Measurements from ENCODE around the gene OR6C3. TPM values are rescaled to one million over a fixed set of nuclear protein-coding genes. Genes with fewer than 3 reads are reported as not detected.

Gene OR6C3
- not detected in 2 replicates for total RNA-seq

GRCh38 chr12:55330446-55330845 is at the start of gene OR6C3:
Gene OR6C3 (plus strand): TSS chr12:55330746. CDS start chr12:55331701, 955 bp downstream.

DNA sequence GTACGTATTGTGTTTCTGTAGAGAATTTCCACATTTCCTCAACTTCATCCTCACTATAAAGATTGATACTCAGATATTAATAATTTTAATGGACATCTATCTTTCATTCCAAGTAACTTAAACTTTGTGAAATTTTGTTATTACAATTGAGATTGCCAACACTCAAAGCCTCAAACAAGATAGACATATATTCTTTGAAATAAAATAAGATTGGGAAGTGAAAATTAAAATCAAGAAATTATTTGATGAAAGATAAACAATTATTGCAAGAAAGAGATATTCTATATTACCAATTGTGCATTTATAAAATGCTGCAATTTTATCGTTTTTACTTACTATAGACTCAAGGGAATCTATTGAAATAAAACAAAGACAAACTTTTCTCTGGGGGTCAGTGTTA is 34.1 kb upstream of the OR6C3 start, which contains the start of gene OR6C6:
Gene OR6C6 (minus strand): TSS at position 101 of the 400 bp plus-strand sequence. CDS start 1,337 bp downstream, outside the sequence.

DNA sequence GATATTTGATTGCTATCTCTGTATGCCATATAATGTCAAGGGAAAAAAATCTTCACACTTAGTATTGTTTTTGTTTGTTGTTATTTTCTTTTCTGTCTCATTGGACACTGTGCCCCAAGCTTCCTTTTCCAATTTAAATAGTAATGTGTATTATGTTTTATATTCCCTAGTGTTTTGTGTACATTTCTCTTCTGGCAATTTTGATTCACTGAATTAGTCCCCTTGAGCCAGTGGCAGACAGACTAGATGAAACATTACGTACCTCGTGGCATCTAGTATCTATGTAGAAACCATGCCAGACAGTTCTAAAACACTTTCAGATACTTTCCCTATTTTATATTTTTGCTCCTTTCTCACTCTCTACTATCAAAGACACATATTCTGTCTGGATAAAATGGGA is 16.5 kb upstream of the OR6C3 start, which contains the start of gene OR6C1:
Gene OR6C1 (plus strand): TSS at position 301 of the 400 bp plus-strand sequence. CDS start 6,257 bp downstream, outside the sequence.

GRCh38 chr12:55362675-55363074 is 32.1 kb downstream of the OR6C3 start, which contains the start of gene OR6C75:
Gene OR6C75 (plus strand): TSS chr12:55362975. CDS start chr12:55365111, 2,136 bp downstream.

Other genes starting within 250 kb of the OR6C3 start
- gene OR9K2, start 204.3 kb upstream of the OR6C3 start, total RNA-seq, result not detected in 2 replicates
- not detected in 2 replicates for gene OR10A7, start 109.7 kb upstream of the OR6C3 start, total RNA-seq
- gene OR6C74, start 86.1 kb upstream of the OR6C3 start, total RNA-seq, result not detected in 2 replicates
- gene OR6C6, start 34.2 kb upstream of the OR6C3 start, total RNA-seq, result not detected in 2 replicates
- not detected in 2 replicates for gene OR6C1, start 16.4 kb upstream of the OR6C3 start, total RNA-seq
- gene OR6C75, start 32.2 kb downstream of the OR6C3 start, total RNA-seq, result not detected in 2 replicates
- not detected in 2 replicates for gene OR6C65, start 69.8 kb downstream of the OR6C3 start, total RNA-seq
- gene OR6C76, start 95.5 kb downstream of the OR6C3 start, total RNA-seq, result not detected in 2 replicates
- not detected in 2 replicates for gene OR6C2, start 113.3 kb downstream of the OR6C3 start, total RNA-seq
- not detected in 2 replicates for gene OR6C70, start 139.4 kb downstream of the OR6C3 start, total RNA-seq
- not detected in 2 replicates for gene OR6C68, start 161.6 kb downstream of the OR6C3 start, total RNA-seq
- not detected in 2 replicates for gene OR6C4, start 218.9 kb downstream of the OR6C3 start, total RNA-seq
- gene OR2AP1, start 241.7 kb downstream of the OR6C3 start, total RNA-seq, result not detected in 2 replicates

Measured in bladder microvascular endothelial cell (primary cell).